HCT116 (cell line): Measurements from ENCODE around the gene CCNA2. TPM values are rescaled to one million over a fixed set of nuclear protein-coding genes. Genes with fewer than 3 reads are reported as not detected.
A peak's percentile ranks its signal among the peaks of the same experiment; 100 is the strongest.

ENCODE experiments used
- ATAC-seq: fragments of 200-7000 bp; cut with Tn5 transposase; 2 replicates; pipeline ENCODE4 v1.9.1; 2020; ENCODE audit warnings: mild to moderate bottlenecking, moderate library complexity
- Bru-seq: library from RNA; stranded (reverse); fragments of 400-500 nt; gene quantifications from one replicate; lab custom pipeline; 2021; lab: Mats Ljungman, UMichigan
- BruChase-seq, 2 experiments: library from RNA; stranded (reverse); fragments of 400-500 nt; gene quantifications; one replicate each; lab custom pipeline; 2021; lab: Mats Ljungman, UMichigan
- BruUV-seq: library from RNA; stranded (reverse); fragments of 400-500 nt; replicated peaks from 2 replicates; lab custom pipeline; 2021; lab: Mats Ljungman, UMichigan
- CTCF ChIA-PET: fragments of 300-600 bp; sonication (Branson Sonifier 250); formaldehyde crosslinking; loops from one replicate; lab custom pipeline; 2021; ENCODE audit warnings: antibody characterized with exemption; lab: Charles Lee
- POLR2A ChIA-PET: fragments of 300-600, 350-600 bp; sonication (Branson Sonifier 250); formaldehyde crosslinking; loops from one replicate; lab custom pipeline; 2021; ENCODE audit warnings: antibody characterized with exemption; lab: Charles Lee
- RAD21 ChIA-PET, 2 experiments: fragments of 300-600 bp; sonication (Branson Sonifier 250); formaldehyde crosslinking; loops; one replicate each; lab custom pipeline; 2023; ENCODE audit warnings: low total read pairs in 2 of 2; ENCODE audit not compliant: uncharacterized antibody in 2 of 2, unreplicated experiment in 2 of 2, low non-redundant PET in 1 of 2; lab: Charles Lee
- DNase-seq: peaks from one replicate; pipeline ENCODE4 v3.0.0-alpha.2; 2010; ENCODE audit warnings: low read depth, low spot score
- H2AFZ ChIP-seq: fragments of 200-600 bp; shearing (Covaris generic), sonication (generic); 2 replicates; pipeline ENCODE4 v1.6.1; 2017; ENCODE audit warnings: low read depth, mixed run types, mixed read lengths, antibody characterized with exemption, low read length; ENCODE audit not compliant: poor library complexity, severe bottlenecking
- H3K27ac ChIP-seq: 2 replicates; pipeline ENCODE4 v1.5.1; 2012; ENCODE audit warnings: low read depth, low read length
- H3K27me3 ChIP-seq: fragments of 200-600 bp; sonication (generic); 2 replicates; pipeline ENCODE4 v1.6.1; 2016; ENCODE audit warnings: mixed run types, low read length, mixed read lengths; ENCODE audit not compliant: insufficient read depth
- H3K36me3 ChIP-seq, 2 experiments: fragments of 200-500 bp in 1 of 2; fragments of 200-600 bp in 1 of 2; sonication (Bioruptor generic) in 1 of 2; sonication (generic) in 1 of 2; 2 replicates each; pipeline versions ENCODE4 v1.5.1 to v1.6.1; 2014 to 2016; ENCODE audit warnings: low read length in 2 of 2, inconsistent platforms in 1 of 2, mixed read lengths in 1 of 2, mixed run types in 1 of 2; ENCODE audit not compliant: insufficient read depth in 2 of 2, control insufficient read depth in 1 of 2
- H3K4me1 ChIP-seq, 2 experiments: fragments of 200-600 bp in 1 of 2; sonication (generic) in 1 of 2; 2 replicates each; pipeline versions ENCODE4 v1.5.1 to v1.6.1; 2012 to 2017; ENCODE audit warnings: low read length in 2 of 2, inconsistent platforms in 1 of 2, mild to moderate bottlenecking in 1 of 2, mixed read lengths in 1 of 2, mixed run types in 1 of 2, moderate library complexity in 1 of 2; ENCODE audit not compliant: insufficient read depth in 2 of 2, control insufficient read depth in 1 of 2
- H3K4me2 ChIP-seq: fragments of 200-600 bp; sonication (generic); 2 replicates; pipeline ENCODE4 v1.6.1; 2017; ENCODE audit warnings: mixed run types, low read length, mixed read lengths
- H3K4me3 ChIP-seq, 2 experiments: fragments of 200-600 bp in 1 of 2; sonication (generic) in 1 of 2; replicated peaks in 1 of 2; 2 replicates each; pipeline ENCODE4 v1.5.1; 2011 to 2016; ENCODE audit warnings: low read length in 2 of 2, control low read depth in 1 of 2, low read depth in 1 of 2, mild to moderate bottlenecking in 1 of 2, mixed read lengths in 1 of 2, mixed run types in 1 of 2
- H3K79me2 ChIP-seq: fragments of 200-600 bp; sonication (generic); 2 replicates; pipeline ENCODE4 v1.6.1; 2017; ENCODE audit warnings: mild to moderate bottlenecking, mixed run types, low read length, moderate library complexity, mixed read lengths; ENCODE audit not compliant: insufficient read depth
- H3K9ac ChIP-seq: fragments of 200-600 bp; sonication (generic); 2 replicates; pipeline ENCODE4 v1.6.1; 2016; ENCODE audit warnings: low read length, mixed read lengths
- H3K9me2 ChIP-seq: fragments of 200-600 bp; sonication (generic), shearing (Covaris generic); 2 replicates; pipeline ENCODE4 v1.6.1; 2017; ENCODE audit warnings: mixed run types, mild to moderate bottlenecking, moderate library complexity; ENCODE audit not compliant: insufficient read depth
- H3K9me3 ChIP-seq, 2 experiments: fragments of 200-500 bp in 1 of 2; fragments of 200-600 bp in 1 of 2; sonication (Bioruptor generic) in 1 of 2; sonication (generic) in 1 of 2; 2 replicates each; pipeline ENCODE4 v1.6.1; 2014 to 2017; ENCODE audit warnings: low read length in 2 of 2, mixed read lengths in 2 of 2, inconsistent platforms in 1 of 2, low read depth in 1 of 2, mild to moderate bottlenecking in 1 of 2, mixed run types in 1 of 2, moderate library complexity in 1 of 2; ENCODE audit not compliant: control insufficient read depth in 1 of 2, insufficient read depth in 1 of 2
- H4K20me1 ChIP-seq: fragments of 200-600 bp; sonication (generic), shearing (Covaris generic); 2 replicates; pipeline ENCODE4 v1.6.1; 2017; ENCODE audit warnings: mixed run types, mild to moderate bottlenecking, moderate library complexity; ENCODE audit not compliant: insufficient read depth
- ATF3 ChIP-seq: IDR thresholded peaks from 2 replicates; pipeline ENCODE4 v1.6.1; 2012
- CBX3 ChIP-seq: IDR thresholded peaks from 2 replicates; pipeline ENCODE4 v1.6.1; 2012; ENCODE audit warnings: low read depth
- EGR1 ChIP-seq: IDR thresholded peaks from 2 replicates; pipeline ENCODE4 v1.6.1; 2012; ENCODE audit warnings: low read depth
- ELF1 ChIP-seq: IDR thresholded peaks from 2 replicates; pipeline ENCODE4 v1.6.1; 2012; ENCODE audit warnings: low read depth, borderline replicate concordance
- EZH2phosphoT487 ChIP-seq: fragments of 200-600 bp; IDR thresholded peaks from 2 replicates; pipeline ENCODE4 v1.6.1; 2018; ENCODE audit warnings: antibody characterized with exemption, borderline replicate concordance
- FOSL1 ChIP-seq: IDR thresholded peaks from 2 replicates; pipeline ENCODE4 v1.6.1; 2012; ENCODE audit warnings: low read depth
- MAX ChIP-seq: IDR thresholded peaks from 2 replicates; pipeline ENCODE4 v1.6.1; 2012
- POLR2A ChIP-seq: IDR thresholded peaks from 2 replicates; pipeline ENCODE4 v1.7.0; 2011; ENCODE audit warnings: borderline replicate concordance; ENCODE audit not compliant: insufficient read depth, insufficient read length; ENCODE audit errors: extremely low read depth
- POLR2AphosphoS5 ChIP-seq: IDR thresholded peaks from 2 replicates; pipeline ENCODE4 v1.6.1; 2011; ENCODE audit warnings: mild to moderate bottlenecking, low read depth, low read length, moderate library complexity
- RAD21 ChIP-seq: IDR thresholded peaks from 2 replicates; pipeline ENCODE4 v1.6.1; 2012; ENCODE audit warnings: low read depth, mild to moderate bottlenecking
- REST ChIP-seq: IDR thresholded peaks from 2 replicates; pipeline ENCODE4 v1.6.1; 2012; ENCODE audit warnings: low read depth
- SIN3A ChIP-seq: IDR thresholded peaks from 2 replicates; pipeline ENCODE4 v1.6.1; 2012; ENCODE audit warnings: low read depth
- SP1 ChIP-seq: IDR thresholded peaks from 2 replicates; pipeline ENCODE4 v1.6.1; 2012; ENCODE audit warnings: low read depth
- SRF ChIP-seq: IDR thresholded peaks from 2 replicates; pipeline ENCODE4 v1.6.1; 2012; ENCODE audit warnings: low read depth
- TCF7L2 ChIP-seq: IDR thresholded peaks from 2 replicates; pipeline ENCODE4 v1.7.0; 2011; ENCODE audit warnings: borderline replicate concordance, inconsistent platforms; ENCODE audit not compliant: insufficient read depth, insufficient read length; ENCODE audit errors: extremely low read depth
- YY1 ChIP-seq: IDR thresholded peaks from 2 replicates; pipeline ENCODE4 v1.6.1; 2011; ENCODE audit warnings: low read length, low read depth, moderate library complexity, mild to moderate bottlenecking; ENCODE audit not compliant: insufficient replicate concordance; ENCODE audit errors: extremely low read depth
- ZFX ChIP-seq: fragments of 450-650 bp; IDR thresholded peaks from 2 replicates; pipeline ENCODE4 v1.6.1; 2017
- ZNF274 ChIP-seq: fragments of 200-500 bp; sonication (Bioruptor generic); IDR thresholded peaks from 2 replicates; pipeline ENCODE4 v1.6.1; 2014; ENCODE audit warnings: mild to moderate bottlenecking, low read depth, low read length, inconsistent platforms
- intact Hi-C: fragments of 100-400 bp; cut with micrococcal nuclease; formaldehyde crosslinking; loops from 2 replicates; pipeline ENCODE4 v1.10.0; 2022
- long read RNA-seq: library from polyadenylated mRNA; unstranded; transcript quantifications from one replicate; pipeline ENCODE4 v2.0.0, GENCODE V29; 2021; ENCODE audit not compliant: unreplicated experiment
- polyA plus RNA-seq: library from polyadenylated mRNA; unstranded; fragments of >200 nt; gene quantifications from 2 replicates; pipeline ENCODE4 v1.2.1, GENCODE V29; 2012; ENCODE audit warnings: missing spikeins
- total RNA-seq: library from RNA; stranded (reverse); gene quantifications from one replicate; pipeline ENCODE4 v1.2.1, GENCODE V29; 2021; ENCODE audit not compliant: unreplicated experiment
- TF ChIP-seq, protein P1 (sequence below): IDR thresholded peaks from 2 replicates; pipeline ENCODE4 v1.6.1; 2011; ENCODE audit warnings: mild to moderate bottlenecking, low read length, moderate library complexity; ENCODE audit not compliant: insufficient replicate concordance; ENCODE audit errors: extremely low read depth

The CCNA2 gene
- total RNA-seq = 75.4 TPM
- 35.3 and 49.1 TPM in 2 replicates for polyA plus RNA-seq
- Bru-seq, nascent RNA = percentile 96 among the genes with signal in this experiment
- percentile 94 among the genes with signal in this experiment for BruChase-seq, experiment 1, labeled RNA remaining after a 6-hour chase
- BruChase-seq, experiment 2, labeled RNA remaining after a 2-hour chase = percentile 98 among the genes with signal in this experiment
- long read RNA-seq, transcript CCNA2-201 (8 exons, 2,797 nt) = major isoform, 219 of 237 reads
- long read RNA-seq, partial matches to known transcripts = 8 of 237 reads
- long read RNA-seq, other reads (novel, unspliced or antisense) = 10 of 237 reads

DNA sequence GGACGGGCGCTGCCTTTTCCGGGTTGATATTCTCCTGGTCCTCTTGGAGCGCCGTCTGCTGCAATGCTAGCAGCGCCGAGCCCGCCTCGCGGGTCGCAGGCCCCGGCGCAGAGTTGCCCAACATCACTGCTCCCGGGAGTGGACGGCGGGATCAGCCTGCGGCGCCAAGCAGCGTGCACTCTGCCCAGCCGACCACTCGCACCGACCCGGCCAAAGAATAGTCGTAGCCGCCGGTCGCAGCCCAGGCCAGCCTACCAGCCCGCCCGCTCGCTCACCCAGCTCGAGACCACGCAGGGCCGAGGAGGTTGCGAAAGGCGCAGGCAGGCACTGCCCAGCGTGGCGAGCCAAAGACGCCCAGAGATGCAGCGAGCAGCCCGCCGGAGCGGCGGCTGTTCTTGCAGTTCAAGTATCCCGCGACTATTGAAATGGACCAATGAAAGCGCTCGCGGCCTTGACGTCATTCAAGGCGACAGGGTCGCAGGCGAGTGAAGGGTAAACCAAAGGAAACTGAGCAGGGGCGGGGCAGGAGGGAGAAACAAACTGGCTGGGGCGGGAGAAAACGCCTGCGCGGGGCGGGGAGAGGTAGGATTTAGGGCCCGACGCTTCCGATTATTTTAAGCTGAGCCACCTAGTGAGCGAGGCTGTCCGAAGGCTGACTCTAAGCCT is at the start of gene CCNA2:
Gene CCNA2 (minus strand): TSS at position 379 of the 666 bp plus-strand sequence. CDS start 255 bp downstream, at position 124.
- intact Hi-C loops = no loop called here
- peak within 1 kb of the TSS; percentile 88 for H3K4me2 ChIP-seq
- ATAC-seq = peak; percentile 93
- peaks cover 23 to 25% of the 10 kb centered on the region in 2 experiments for H3K36me3 ChIP-seq
- DNase-seq = peak; percentile 97
- H3K27ac ChIP-seq = peak within 1 kb of the TSS; percentile 79
- CTCF ChIA-PET = no interaction called here
- RAD21 ChIA-PET = no interaction called here
- POLR2A ChIA-PET = no interaction called here
- peaks cover 49% of the 10 kb centered on the region for H3K79me2 ChIP-seq
- peak within 1 kb of the TSS; percentile 98 for H3K9ac ChIP-seq
- peak within 1 kb of the TSS; percentile 84 for H2AFZ ChIP-seq
- no peaks in the 10 kb centered on the region for H3K27me3 ChIP-seq
- no peaks in the 10 kb centered on the region for H3K9me3 ChIP-seq
- H3K9me2 ChIP-seq = no peaks in the 10 kb centered on the region
- peaks cover 0 to 13% of the 10 kb centered on the region in 2 experiments; a peak in 2 of 4 replicates for H3K4me1 ChIP-seq
- H3K4me3 ChIP-seq = peak within 1 kb of the TSS; percentile 94 to 98
- peaks cover 10% of the 10 kb centered on the region; the same call in 1 of the 2 replicates for H4K20me1 ChIP-seq
- no TSS peak for BruUV-seq
- TF ChIP-seq, protein P1, sequence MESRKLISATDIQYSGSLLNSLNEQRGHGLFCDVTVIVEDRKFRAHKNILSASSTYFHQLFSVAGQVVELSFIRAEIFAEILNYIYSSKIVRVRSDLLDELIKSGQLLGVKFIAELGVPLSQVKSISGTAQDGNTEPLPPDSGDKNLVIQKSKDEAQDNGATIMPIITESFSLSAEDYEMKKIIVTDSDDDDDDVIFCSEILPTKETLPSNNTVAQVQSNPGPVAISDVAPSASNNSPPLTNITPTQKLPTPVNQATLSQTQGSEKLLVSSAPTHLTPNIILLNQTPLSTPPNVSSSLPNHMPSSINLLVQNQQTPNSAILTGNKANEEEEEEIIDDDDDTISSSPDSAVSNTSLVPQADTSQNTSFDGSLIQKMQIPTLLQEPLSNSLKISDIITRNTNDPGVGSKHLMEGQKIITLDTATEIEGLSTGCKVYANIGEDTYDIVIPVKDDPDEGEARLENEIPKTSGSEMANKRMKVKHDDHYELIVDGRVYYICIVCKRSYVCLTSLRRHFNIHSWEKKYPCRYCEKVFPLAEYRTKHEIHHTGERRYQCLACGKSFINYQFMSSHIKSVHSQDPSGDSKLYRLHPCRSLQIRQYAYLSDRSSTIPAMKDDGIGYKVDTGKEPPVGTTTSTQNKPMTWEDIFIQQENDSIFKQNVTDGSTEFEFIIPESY = no peak
- TF ChIP-seq CBX3 (peak; percentile 90), ZFX (peak; percentile 70), POLR2AphosphoS5 (peak; percentile 84), RAD21 (no peak), SIN3A (peak; percentile 99), ATF3 (no peak), TCF7L2 (peak; percentile 67), MAX (peak; percentile 84), REST (no peak), FOSL1 (no peak), ELF1 (no peak), POLR2A (peak; percentile 41), SRF (peak; percentile 95), YY1 (peak; percentile 72), SP1 (peak; percentile 97), EZH2phosphoT487 (no peak), EGR1 (no peak), ZNF274 (no peak)
